ENCODE results near the gene RABGAP1L.
"Not testable (repeated sequence)": the region's sequence is repeated elsewhere in the genome, so short reads cannot be mapped to it uniquely, and the experiment has no call there.

RABGAP1L gene

DNA sequence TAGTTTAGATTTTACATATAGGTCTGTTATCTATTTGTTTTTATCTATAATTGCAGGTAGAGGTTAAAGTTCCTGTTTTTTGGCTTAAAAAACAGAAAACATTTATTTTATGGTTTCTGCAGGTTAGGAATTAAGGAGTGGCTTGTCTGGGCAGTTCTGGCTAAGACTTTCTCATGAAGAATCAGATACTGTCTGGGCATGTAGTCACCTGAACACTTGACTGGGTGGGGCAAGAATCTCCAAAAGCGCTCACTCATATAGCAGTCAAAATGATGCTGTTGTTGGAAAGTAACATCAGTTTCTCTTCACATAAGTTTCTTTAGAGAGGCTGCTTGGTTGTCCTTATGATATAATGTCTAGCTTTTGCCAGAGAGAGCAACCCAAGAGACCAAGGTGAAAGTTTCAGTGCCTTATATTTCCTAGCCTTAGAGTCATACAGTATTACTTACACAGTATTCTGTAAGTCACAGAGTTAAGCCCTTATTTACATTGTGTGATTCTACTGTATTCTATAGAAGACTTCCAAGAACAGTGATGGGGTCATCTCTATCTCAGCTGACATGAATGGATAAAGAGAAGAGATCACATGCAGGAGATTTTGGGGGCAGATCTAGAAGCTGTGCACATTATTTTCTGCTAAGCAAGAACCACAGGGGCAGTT is 163.0 kb downstream of the RABGAP1L start:
- no peak overlapping the region for H3K4me3 ChIP-seq
- DNase-seq (ENCODE audit: low read depth, low spot score), result no peak
- no peak overlapping the region for H3K27ac ChIP-seq
- H3K9ac ChIP-seq (ENCODE audit: insufficient read length), result no peak overlapping the region
- TF ChIP-seq EZH2 (IDR thresholded peaks at IDR 0.05) (no peak), FOXP2 (optimal IDR thresholded peaks at IDR 0.05; ENCODE audit: control extremely low read depth, extremely low read length, insufficient read depth) (no peak), POLR2AphosphoS5 (IDR thresholded peaks at IDR 0.05; ENCODE audit: borderline replicate concordance, low read depth, low read length) (no peak)
- peaks cover 4% of the 10 kb centered on the region; the same call in 1 of the 2 replicates for H3K9me3 ChIP-seq (ENCODE audit: low read depth, low read length)
- H3K36me3 ChIP-seq (ENCODE audit: insufficient read depth, low read length), result peaks cover 2% of the 10 kb centered on the region; the same call in 1 of the 2 replicates

DNA sequence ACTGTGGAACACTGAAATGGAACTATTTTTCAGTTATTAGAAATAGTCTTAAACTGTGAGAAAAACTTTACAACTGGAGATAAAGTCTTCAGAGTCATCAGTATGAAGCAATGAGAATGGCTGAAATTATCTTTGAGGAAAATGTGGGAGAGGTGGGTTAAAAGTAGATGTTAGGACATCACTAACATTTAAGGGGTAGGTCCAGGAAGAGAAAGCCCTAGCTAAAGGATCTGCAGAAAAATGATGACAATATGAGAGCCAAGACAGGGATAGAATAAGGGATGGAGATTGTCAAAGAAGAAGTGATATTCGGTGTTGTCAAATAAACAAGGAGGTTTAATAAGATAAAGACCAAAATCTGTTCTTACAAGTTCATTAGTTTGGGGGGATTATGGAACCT is 165.2 kb downstream of the RABGAP1L start:
- TF ChIP-seq POLR2AphosphoS5 (IDR thresholded peaks at IDR 0.05; ENCODE audit: borderline replicate concordance, low read depth, low read length) (no peak), FOXP2 (optimal IDR thresholded peaks at IDR 0.05; ENCODE audit: control extremely low read depth, extremely low read length, insufficient read depth) (no peak), EZH2 (IDR thresholded peaks at IDR 0.05) (no peak)
- Histone ChIP-seq H3K4me3 (no peak overlapping the region), H3K27ac (no peak overlapping the region), H3K9me3 (ENCODE audit: low read depth, low read length) (peaks cover 4% of the 10 kb centered on the region; the same call in 1 of the 2 replicates), H3K9ac (ENCODE audit: insufficient read length) (no peak overlapping the region), H3K36me3 (ENCODE audit: insufficient read depth, low read length) (peaks cover 2% of the 10 kb centered on the region; the same call in 1 of the 2 replicates)
- DNase-seq (ENCODE audit: low read depth, low spot score), result no peak

GRCh38 chr1:174324939-174325338 is 165.6 kb downstream of the RABGAP1L start:
- TF ChIP-seq EZH2 (IDR thresholded peaks at IDR 0.05) (no peak), POLR2AphosphoS5 (IDR thresholded peaks at IDR 0.05; ENCODE audit: borderline replicate concordance, low read depth, low read length) (no peak), FOXP2 (optimal IDR thresholded peaks at IDR 0.05; ENCODE audit: control extremely low read depth, extremely low read length, insufficient read depth) (no peak)
- Histone ChIP-seq H3K9me3 (ENCODE audit: low read depth, low read length) (peaks cover 4% of the 10 kb centered on the region; the same call in 1 of the 2 replicates), H3K9ac (ENCODE audit: insufficient read length) (no peak overlapping the region), H3K36me3 (ENCODE audit: insufficient read depth, low read length) (peaks cover 2% of the 10 kb centered on the region; the same call in 1 of the 2 replicates), H3K4me3 (no peak overlapping the region), H3K27ac (no peak overlapping the region)
- no peak for DNase-seq (ENCODE audit: low read depth, low spot score)

DNA sequence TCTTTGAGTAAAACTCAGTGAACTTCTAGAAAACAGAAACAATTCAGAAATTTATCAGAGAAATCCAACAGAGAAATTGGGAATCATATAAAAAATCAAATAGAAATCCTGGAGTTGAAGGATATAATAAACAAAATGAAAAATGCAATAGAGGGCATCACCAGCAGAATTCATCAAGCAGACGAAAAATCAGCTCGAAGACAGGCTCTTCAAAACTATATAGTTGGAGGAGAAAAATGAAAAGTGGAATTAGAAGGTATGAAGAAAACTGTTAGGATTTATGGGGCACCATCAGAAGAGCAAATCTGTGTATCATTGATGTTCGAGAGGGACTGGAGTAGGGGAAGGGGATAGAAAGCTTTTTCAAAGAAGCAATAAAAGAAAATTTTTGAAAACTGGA is 167.0 kb downstream of the RABGAP1L start:
- H3K9ac ChIP-seq (ENCODE audit: insufficient read length), result no peak overlapping the region
- DNase-seq (ENCODE audit: low read depth, low spot score), result no peak
- no peak overlapping the region for H3K4me3 ChIP-seq
- peaks cover 4% of the 10 kb centered on the region; the same call in 1 of the 2 replicates for H3K9me3 ChIP-seq (ENCODE audit: low read depth, low read length)
- H3K27ac ChIP-seq, result no peak overlapping the region
- TF ChIP-seq POLR2AphosphoS5 (IDR thresholded peaks at IDR 0.05; ENCODE audit: borderline replicate concordance, low read depth, low read length) (no peak), FOXP2 (optimal IDR thresholded peaks at IDR 0.05; ENCODE audit: control extremely low read depth, extremely low read length, insufficient read depth) (no peak), EZH2 (IDR thresholded peaks at IDR 0.05) (no peak)
- H3K36me3 ChIP-seq (ENCODE audit: insufficient read depth, low read length), result peaks cover 2% of the 10 kb centered on the region; the same call in 1 of the 2 replicates

GRCh38 chr1:174333437-174333836 is 174.1 kb downstream of the RABGAP1L start:
- DNase-seq (ENCODE audit: low read depth, low spot score), result no peak
- H3K9me3 ChIP-seq (ENCODE audit: low read depth, low read length), result no peaks in the 10 kb centered on the region
- no peak for TF ChIP-seq FOXP2 (optimal IDR thresholded peaks at IDR 0.05; ENCODE audit: control extremely low read depth, extremely low read length, insufficient read depth)
- TF ChIP-seq POLR2AphosphoS5 (IDR thresholded peaks at IDR 0.05; ENCODE audit: borderline replicate concordance, low read depth, low read length), result no peak
- TF ChIP-seq EZH2 (IDR thresholded peaks at IDR 0.05), result no peak
- no peaks in the 10 kb centered on the region for H3K36me3 ChIP-seq (ENCODE audit: insufficient read depth, low read length)
- H3K9ac ChIP-seq (ENCODE audit: insufficient read length), result no peak overlapping the region
- H3K4me3 ChIP-seq, result no peak overlapping the region
- no peak overlapping the region for H3K27ac ChIP-seq

DNA sequence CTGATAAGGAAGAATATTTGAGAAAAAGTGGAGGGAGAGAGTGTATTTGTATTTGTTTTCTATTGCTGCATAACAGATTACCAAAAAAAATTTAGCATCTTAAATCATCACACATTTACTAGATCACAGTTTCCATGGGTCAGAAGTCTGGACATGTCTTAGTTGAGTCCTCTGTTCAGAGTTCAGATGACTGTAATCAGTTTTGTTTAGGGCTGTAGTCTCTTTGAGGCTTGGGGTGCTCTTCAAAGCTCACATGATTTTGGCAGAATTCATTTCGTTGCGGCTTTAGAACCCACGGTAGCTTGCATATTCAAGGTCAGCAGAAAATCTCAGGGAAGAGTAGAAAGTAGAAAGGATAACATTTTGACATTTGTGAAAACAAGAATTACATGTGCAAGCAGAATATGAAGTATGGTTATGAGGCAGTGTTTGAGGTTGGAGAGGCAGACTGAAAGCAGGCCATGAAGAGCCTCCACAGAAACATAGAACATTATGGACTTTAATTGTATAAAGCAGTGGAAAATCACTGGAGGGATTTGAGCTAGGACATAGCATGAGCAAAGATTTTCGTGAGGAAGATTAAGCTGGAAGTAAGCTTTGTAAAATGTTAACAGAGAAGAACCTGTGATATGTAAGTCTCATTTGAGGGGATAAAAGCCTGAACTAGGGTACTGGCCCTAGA is 177.8 kb downstream of the RABGAP1L start:
- TF ChIP-seq EZH2 (IDR thresholded peaks at IDR 0.05) (no peak), POLR2AphosphoS5 (IDR thresholded peaks at IDR 0.05; ENCODE audit: borderline replicate concordance, low read depth, low read length) (no peak)
- no peak overlapping the region for H3K9ac ChIP-seq (ENCODE audit: insufficient read length)
- no peaks in the 10 kb centered on the region for H3K36me3 ChIP-seq (ENCODE audit: insufficient read depth, low read length)
- no peak overlapping the region for H3K27ac ChIP-seq
- H3K9me3 ChIP-seq (ENCODE audit: low read depth, low read length), result no peaks in the 10 kb centered on the region
- no peak overlapping the region for H3K4me3 ChIP-seq
- no peak for DNase-seq (ENCODE audit: low read depth, low spot score)

DNA sequence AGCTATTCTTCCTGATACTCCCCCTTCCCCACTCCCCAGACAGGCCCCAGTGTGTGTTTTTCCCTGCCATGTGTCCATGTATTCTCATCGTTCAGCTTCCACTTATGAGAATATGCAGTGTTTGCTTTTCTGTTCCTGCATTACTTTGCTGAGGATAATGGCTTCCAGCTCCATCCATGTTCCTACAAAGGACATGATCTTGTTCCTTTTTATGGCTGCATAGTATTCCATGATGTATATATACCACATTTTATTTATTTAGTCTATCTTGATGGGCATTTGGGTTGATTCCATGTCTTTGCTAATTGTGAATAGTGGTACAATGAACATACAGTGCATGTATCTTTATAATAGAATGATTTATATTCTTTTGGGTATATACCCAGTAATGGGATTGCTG is 181.1 kb downstream of the RABGAP1L start:
- not testable (repeated sequence) for DNase-seq (ENCODE audit: low read depth, low spot score); H3K9ac ChIP-seq (ENCODE audit: insufficient read length); H3K27ac ChIP-seq; H3K9me3 ChIP-seq (ENCODE audit: low read depth, low read length); H3K4me3 ChIP-seq; H3K36me3 ChIP-seq (ENCODE audit: insufficient read depth, low read length)

DNA sequence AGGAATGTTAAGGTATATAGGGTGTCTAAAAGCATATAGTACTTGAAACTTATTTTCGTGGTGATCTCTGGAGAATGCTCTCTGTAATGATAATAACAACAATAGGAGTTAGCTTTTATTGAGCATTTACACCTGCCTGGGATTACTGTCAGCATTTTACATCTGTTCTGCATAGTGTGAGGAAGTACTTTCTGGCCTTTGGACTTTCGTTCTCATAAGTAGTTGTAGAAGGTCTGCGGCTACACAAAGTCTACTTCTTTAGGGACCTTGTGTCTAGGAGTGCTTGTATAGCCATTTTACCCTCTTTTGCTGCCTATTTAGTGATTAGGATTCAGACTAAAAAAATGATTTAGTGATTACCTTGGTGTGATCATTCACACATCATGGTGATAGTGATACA is 184.8 kb downstream of the RABGAP1L start:
- Histone ChIP-seq H3K36me3 (ENCODE audit: insufficient read depth, low read length) (no peaks in the 10 kb centered on the region), H3K27ac (no peak overlapping the region), H3K9me3 (ENCODE audit: low read depth, low read length) (no peaks in the 10 kb centered on the region), H3K4me3 (no peak overlapping the region), H3K9ac (ENCODE audit: insufficient read length) (no peak overlapping the region)
- no peak for TF ChIP-seq POLR2AphosphoS5 (IDR thresholded peaks at IDR 0.05; ENCODE audit: borderline replicate concordance, low read depth, low read length)
- no peak for TF ChIP-seq EZH2 (IDR thresholded peaks at IDR 0.05)
- TF ChIP-seq FOXP2 (optimal IDR thresholded peaks at IDR 0.05; ENCODE audit: control extremely low read depth, extremely low read length, insufficient read depth), result no peak
- DNase-seq (ENCODE audit: low read depth, low spot score), result no peak
